ENCODE data around the gene RASSF3. TPM values are rescaled to one million over a fixed set of nuclear protein-coding genes. Genes with fewer than 3 reads are reported as not detected.

The RASSF3 gene
- total RNA-seq, 1 donor from 2014 or later, result 31.8 TPM

GRCh38 chr12:64680235-64680634, 69.9 kb downstream of the RASSF3 start:
- Mint-ChIP-seq H3K9me3 (peaks cover 4% of the 10 kb centered on the region), H3K4me1 (ENCODE audit: unreplicated experiment) (peaks cover 50% of the 10 kb centered on the region), H3K27ac (peak overlapping the region; percentile 27), H3K27me3 (no peaks in the 10 kb centered on the region), H3K4me3 (no peak overlapping the region), H3K36me3 (peaks cover 5% of the 10 kb centered on the region)
- no peak for TF ChIP-seq CTCF (conservative IDR thresholded peaks at IDR 0.05)
- no peak for DNase-seq (ENCODE audit: extremely low spot score, unreplicated experiment)

DNA sequence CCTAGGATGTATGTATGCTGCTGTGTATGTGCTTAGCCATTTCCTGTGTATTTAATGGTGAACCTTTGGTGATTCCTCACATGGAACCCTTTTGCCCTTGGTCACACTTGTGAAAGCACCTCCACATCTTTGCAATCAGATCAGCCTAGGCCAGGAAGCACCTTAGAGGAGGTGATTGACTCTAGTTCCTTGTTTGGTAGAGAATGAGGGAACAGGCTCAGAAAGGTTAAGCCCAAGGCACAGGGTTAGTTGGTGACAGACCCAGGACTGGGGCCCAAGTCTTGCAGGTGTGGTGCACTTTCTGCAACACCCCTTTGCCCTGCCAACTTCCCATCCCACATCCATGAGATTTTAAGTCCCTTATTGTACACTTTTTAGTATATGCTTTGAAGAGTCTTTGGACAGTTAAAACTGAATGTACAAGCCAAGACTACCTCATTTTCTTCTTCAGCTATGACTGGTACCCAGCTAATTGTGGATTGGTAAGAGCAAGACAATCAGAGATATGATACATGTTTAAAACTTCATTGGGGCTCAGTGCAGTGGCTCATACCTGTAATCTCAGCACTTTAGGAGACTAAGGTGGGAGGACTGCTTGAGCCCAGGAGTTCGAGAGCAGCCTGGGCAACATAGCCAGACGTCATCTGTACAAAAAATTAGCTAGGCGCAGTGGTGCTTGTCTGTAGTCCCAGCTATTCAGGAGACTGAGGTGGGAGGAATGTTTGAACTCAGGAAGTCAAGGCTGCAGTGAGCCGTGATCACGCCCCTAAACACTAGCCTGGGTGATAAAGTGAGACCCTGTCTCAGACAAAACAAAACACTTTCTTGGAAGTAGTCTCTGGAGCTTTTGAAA, 71.1 kb downstream of the RASSF3 start:
- peak overlapping the region; percentile 2 for H3K27ac Mint-ChIP-seq

DNA sequence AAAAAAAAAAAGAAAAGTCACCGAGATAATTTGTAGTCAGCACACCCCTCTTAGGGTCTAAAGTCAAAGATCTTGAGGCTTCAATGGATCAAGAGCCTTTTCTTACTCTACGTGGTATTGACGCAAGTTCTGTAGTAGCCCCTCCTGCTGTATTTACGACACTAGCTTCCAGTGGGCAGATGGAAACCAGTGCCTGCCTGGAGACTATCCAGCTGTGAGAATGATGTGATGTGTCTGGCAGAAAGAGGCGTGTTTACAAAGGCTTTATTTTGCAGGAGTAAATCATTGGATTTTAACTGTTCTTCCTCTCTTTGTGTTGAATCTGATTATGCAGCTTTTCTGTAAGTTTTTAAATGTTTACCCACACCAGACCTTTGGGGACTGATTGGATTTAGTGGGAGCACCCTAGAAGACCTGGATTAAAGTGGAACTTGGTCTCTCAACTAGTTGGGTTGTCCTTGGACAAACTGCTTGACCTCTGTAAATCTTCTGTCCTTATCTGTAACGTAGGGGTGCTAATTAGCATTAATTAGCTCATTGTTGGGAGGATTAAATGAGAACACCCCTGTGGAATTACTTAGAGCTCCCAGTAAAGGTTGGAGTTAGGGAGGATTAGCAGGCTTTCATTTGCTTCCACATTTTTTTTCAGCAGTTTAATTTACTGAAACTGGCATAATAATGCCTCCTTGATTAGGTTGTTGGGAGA, 72.4 kb downstream of the RASSF3 start:
- no peak for TF ChIP-seq CTCF (conservative IDR thresholded peaks at IDR 0.05)
- no peak for DNase-seq (ENCODE audit: extremely low spot score, unreplicated experiment)
- peaks cover 5% of the 10 kb centered on the region for H3K36me3 Mint-ChIP-seq
- no peak overlapping the region for H3K27ac Mint-ChIP-seq
- H3K4me1 Mint-ChIP-seq (ENCODE audit: unreplicated experiment), result peaks cover 49% of the 10 kb centered on the region
- no peaks in the 10 kb centered on the region for H3K27me3 Mint-ChIP-seq
- peak overlapping the region; percentile 60 for H3K4me3 Mint-ChIP-seq
- H3K9me3 Mint-ChIP-seq, result peaks cover 4% of the 10 kb centered on the region

More for the DNA sequence above, 71.1 kb downstream of the RASSF3 start:
- DNase-seq (ENCODE audit: extremely low spot score, unreplicated experiment), result no peak
- Mint-ChIP-seq H3K4me1 (ENCODE audit: unreplicated experiment) (peaks cover 50% of the 10 kb centered on the region), H3K27me3 (no peaks in the 10 kb centered on the region), H3K4me3 (no peak overlapping the region), H3K9me3 (peaks cover 4% of the 10 kb centered on the region), H3K36me3 (peaks cover 5% of the 10 kb centered on the region)
- TF ChIP-seq CTCF (conservative IDR thresholded peaks at IDR 0.05), result no peak

- no peak overlapping the region for H3K27ac Mint-ChIP-seq
- H3K4me3 Mint-ChIP-seq, result no peak overlapping the region
- H3K9me3 Mint-ChIP-seq, result peaks cover 4% of the 10 kb centered on the region
- peaks cover 59% of the 10 kb centered on the region for H3K4me1 Mint-ChIP-seq (ENCODE audit: unreplicated experiment)
- DNase-seq (ENCODE audit: extremely low spot score, unreplicated experiment), result no peak
- TF ChIP-seq CTCF (conservative IDR thresholded peaks at IDR 0.05), result no peak
- peaks cover 11% of the 10 kb centered on the region for H3K36me3 Mint-ChIP-seq
- no peaks in the 10 kb centered on the region for H3K27me3 Mint-ChIP-seq
Measured at GRCh38 chr12:64683816-64684543, 73.7 kb downstream of the RASSF3 start.

- no peaks in the 10 kb centered on the region for H3K27me3 Mint-ChIP-seq
- H3K36me3 Mint-ChIP-seq, result peaks cover 12% of the 10 kb centered on the region
- TF ChIP-seq CTCF (conservative IDR thresholded peaks at IDR 0.05), result no peak
- DNase-seq (ENCODE audit: extremely low spot score, unreplicated experiment), result no peak
- H3K4me1 Mint-ChIP-seq (ENCODE audit: unreplicated experiment), result peaks cover 52% of the 10 kb centered on the region
- H3K4me3 Mint-ChIP-seq, result no peak overlapping the region
- H3K27ac Mint-ChIP-seq, result no peak overlapping the region
- H3K9me3 Mint-ChIP-seq, result peaks cover 4% of the 10 kb centered on the region
Measured at GRCh38 chr12:64685050-64685449, 74.8 kb downstream of the RASSF3 start.
